HepG2 (cell line): Measurements from ENCODE around the gene LPAR1. TPM values are rescaled to one million over a fixed set of nuclear protein-coding genes. Genes with fewer than 3 reads are reported as not detected.

Source experiments
- ATAC-seq: fragments of 200-7000 bp; cut with Tn5 transposase; 3 replicates; pipeline ENCODE4 v1.9.1; 2020; ENCODE audit warnings: mild to moderate bottlenecking, moderate library complexity
- BruUV-seq: library from RNA; stranded (reverse); fragments of 400-500 nt; replicated peaks from 2 replicates; lab custom pipeline; 2021; lab: Mats Ljungman, UMichigan
- CTCF ChIA-PET: fragments of 300-600 bp; formaldehyde crosslinking; extraction: SDS; loops from one replicate; lab custom pipeline; 2021; ENCODE audit warnings: low total read pairs, inconsistent platforms, low intra/inter-chr PET ratio; lab: Yijun Ruan, JAX
- POLR2A ChIA-PET: fragments of 350-600 bp; sonication (Branson Sonifier 250); formaldehyde crosslinking; loops from one replicate; lab custom pipeline; 2020; ENCODE audit warnings: antibody characterized with exemption, inconsistent platforms; lab: Yijun Ruan, JAX
- DNase-seq: peaks from one replicate; pipeline ENCODE4 v3.0.0-alpha.2; 2015; ENCODE audit warnings: low spot score
- FAIRE-seq: peaks from 3 replicates; lab custom pipeline; 2011; peaks lifted over from hg19 to GRCh38; lab: Jason Lieb, UNC
- H2AFZ ChIP-seq: one replicate; pipeline ENCODE4 v1.6.1; 2011; ENCODE audit warnings: low read length, inconsistent platforms
- H3K27ac ChIP-seq: fragments of 300-600 bp; 3 replicates; pipeline ENCODE4 v1.8.0; 2011; ENCODE audit warnings: mixed run types, mild to moderate bottlenecking, mixed read lengths, low read length, inconsistent platforms; ENCODE audit not compliant: insufficient read depth; ENCODE audit errors: extremely low read length
- H3K27me3 ChIP-seq, 2 experiments: fragments of 200-600 bp in 1 of 2; 2 replicates in 1 of 2; 3 replicates in 1 of 2; pipeline versions ENCODE4 v1.6.0 to v1.8.0; 2011; ENCODE audit warnings: low read length in 2 of 2, mild to moderate bottlenecking in 2 of 2, moderate library complexity in 2 of 2, inconsistent platforms in 1 of 2; ENCODE audit not compliant: insufficient read depth in 2 of 2, control insufficient read depth in 1 of 2
- H3K36me3 ChIP-seq, 2 experiments: fragments of 200-600 bp in 1 of 2; replicated peaks in 1 of 2; 2 replicates in 1 of 2; 3 replicates in 1 of 2; pipeline versions ENCODE4 v1.5.1 to v1.8.0; 2011; ENCODE audit warnings: low read length in 2 of 2, inconsistent platforms in 1 of 2; ENCODE audit not compliant: insufficient read depth in 2 of 2, control insufficient read depth in 1 of 2
- H3K4me1 ChIP-seq: 2 replicates; pipeline ENCODE4 v1.5.1; 2012; ENCODE audit warnings: low read length, inconsistent platforms; ENCODE audit not compliant: insufficient read depth
- H3K4me2 ChIP-seq: 2 replicates; pipeline ENCODE4 v1.6.0; 2011; ENCODE audit warnings: low read depth, low read length, inconsistent platforms
- H3K4me3 ChIP-seq, 3 experiments: fragments of 200-600 bp in 1 of 3; sonication (generic), shearing (Covaris generic) in 1 of 3; replicated peaks in 1 of 3; 2 replicates each; pipeline ENCODE4 v1.5.1; 2011 to 2016; ENCODE audit warnings: low read length in 3 of 3, inconsistent platforms in 2 of 3, low read depth in 2 of 3, mild to moderate bottlenecking in 2 of 3, control low read depth in 1 of 3, mixed read lengths in 1 of 3; ENCODE audit not compliant: insufficient read depth in 1 of 3
- H3K79me2 ChIP-seq: one replicate; pipeline ENCODE4 v1.6.1; 2011; ENCODE audit warnings: low read length, inconsistent platforms; ENCODE audit not compliant: insufficient read depth
- H3K9ac ChIP-seq: 2 replicates; pipeline ENCODE4 v1.6.0; 2011; ENCODE audit warnings: mild to moderate bottlenecking, low read depth, low read length, inconsistent platforms; ENCODE audit not compliant: insufficient read depth
- H3K9me3 ChIP-seq: 2 replicates; pipeline ENCODE4 v1.5.1; 2012; ENCODE audit warnings: mild to moderate bottlenecking, low read length
- H4K20me1 ChIP-seq: 2 replicates; pipeline ENCODE4 v1.6.0; 2011; ENCODE audit warnings: inconsistent platforms, mild to moderate bottlenecking, low read length, moderate library complexity; ENCODE audit not compliant: insufficient read depth
- GLMP ChIP-seq: sonication (generic); formaldehyde crosslinking; IDR thresholded peaks from 2 replicates; pipeline ENCODE4 v1.9.0; 2021; ENCODE audit warnings: missing genetic modification reagents, mild to moderate bottlenecking, borderline replicate concordance
- MTA1 ChIP-seq: sonication (generic); formaldehyde crosslinking; IDR thresholded peaks from 2 replicates; pipeline ENCODE4 v1.4.0; 2020; ENCODE audit warnings: missing genetic modification reagents, mild to moderate bottlenecking, borderline replicate concordance
- NCOA1 ChIP-seq: sonication (generic); formaldehyde crosslinking; IDR thresholded peaks from 2 replicates; pipeline ENCODE4 v1.9.0; 2021; ENCODE audit warnings: missing genetic modification reagents
- PHF5A ChIP-seq: IDR thresholded peaks from one replicate; pipeline ENCODE4 v1.6.1; 2018; ENCODE audit warnings: low read depth, missing genetic modification reagents; ENCODE audit not compliant: unreplicated experiment
- RFXANK ChIP-seq: IDR thresholded peaks from 2 replicates; pipeline ENCODE4 v1.6.1; 2016
- TEAD3 ChIP-seq: optimal IDR thresholded peaks from 2 replicates; pipeline ENCODE3; 2016; ENCODE audit warnings: borderline replicate concordance
- ZKSCAN8 ChIP-seq: IDR thresholded peaks from 2 replicates; pipeline ENCODE4 v1.6.1; 2016; ENCODE audit warnings: borderline replicate concordance, missing genetic modification reagents, missing compliant biosample characterization
- ZNF275 ChIP-seq: sonication (generic); formaldehyde crosslinking; IDR thresholded peaks from 2 replicates; pipeline ENCODE4 v1.8.0; 2022; ENCODE audit warnings: missing genetic modification reagents, mild to moderate bottlenecking, inconsistent platforms, borderline replicate concordance
- ZNF615 ChIP-seq: sonication (generic); formaldehyde crosslinking; IDR thresholded peaks from 2 replicates; pipeline ENCODE4 v1.5.0; 2020; ENCODE audit warnings: mild to moderate bottlenecking, missing genetic modification reagents, borderline replicate concordance
- ZNF766 ChIP-seq: sonication (generic); formaldehyde crosslinking; IDR thresholded peaks from 2 replicates; pipeline ENCODE4 v1.5.0; 2020; ENCODE audit warnings: missing genetic modification reagents, borderline replicate concordance
- WGBS: methylation state at CpG from one replicate; pipeline ENCODE4 v1.1.6; 2017; ENCODE audit warnings: low lambda C conversion rate; 5-methylcytosine and 5-hydroxymethylcytosine counted together
- in situ Hi-C: cut with HindIII; loops from 2 replicates; pipeline ENCODE4 v1.10.0; 2017; ENCODE audit warnings: low pct_unique_long_range_greater_than_20kb; ENCODE audit not compliant: extremely low pct_ligation_motif_present
- intact Hi-C: fragments of 100-400 bp; cut with micrococcal nuclease; formaldehyde crosslinking; loops from one replicate; pipeline ENCODE4 v1.10.0; 2022; ENCODE audit not compliant: unreplicated experiment
- polyA plus RNA-seq, 8 experiments: library from polyadenylated mRNA; depleted of rRNA in 3 of 8; stranded (reverse) in 7 of 8; unstranded in 1 of 8; fragments of >200 nt; fragmentation: Illumina TruSeq in 4 of 8; extraction: Trizol in 4 of 8; gene quantifications; 2 replicates each; pipeline versions ENCODE4 v1.2.1 to v1.2.3, GENCODE V29; 2011 to 2016; ENCODE audit warnings: low read depth in 4 of 8, missing spikeins in 1 of 8, mixed read lengths in 1 of 8; ENCODE audit not compliant: insufficient read depth in 1 of 8
- total RNA-seq, 5 experiments: library from RNA; depleted of rRNA; stranded (reverse); fragments of >200 nt; fragmentation: Illumina TruSeq; extraction: Trizol; gene quantifications; 2 replicates each; pipeline ENCODE4 v1.2.3, GENCODE V29; 2016; ENCODE audit warnings: low read depth in 1 of 5

LPAR1 gene
- total and polyA plus RNA-seq, 2 of the 13 experiments (the other 11 are each of a cell fraction or from before 2014, with no cell fraction given), result not detected

GRCh38 chr9:110921705-110922104 is 116.6 kb downstream of the LPAR1 start (continued):
- TF ChIP-seq NCOA1 (CRISPR knock-in tag), result no peak
- TF ChIP-seq, all 625 proteins: peak for 0

- intact Hi-C loops, result no loop called here
- no peaks in the 10 kb centered on the region for H3K27me3 ChIP-seq
- 6% methylated on average over 3 of the region's 3 CpGs for WGBS
- H3K4me2 ChIP-seq, result no peak overlapping the region
- ATAC-seq (no peak), DNase-seq (no peak), FAIRE-seq (no peak)
- no peaks in the 10 kb centered on the region for H4K20me1 ChIP-seq
- H3K4me1 ChIP-seq, result no peaks in the 10 kb centered on the region
- in situ Hi-C loops, result no loop called here
- no peaks in the 10 kb centered on the region for H3K9me3 ChIP-seq
- H3K9ac ChIP-seq, result no peak overlapping the region
- no peak for TF ChIP-seq ZNF766 (CRISPR knock-in tag)
- no peak for TF ChIP-seq RFXANK
- no peak for TF ChIP-seq TEAD3 (CRISPR knock-in tag)
- no peak for TF ChIP-seq MTA1 (CRISPR knock-in tag)
- TF ChIP-seq GLMP (CRISPR knock-in tag), result no peak
- no peak for TF ChIP-seq ZNF275 (CRISPR knock-in tag)
- no peak for TF ChIP-seq PHF5A (CRISPR knock-in tag)
- TF ChIP-seq ZNF615 (CRISPR knock-in tag), result no peak
- TF ChIP-seq ZKSCAN8, result no peak
- ChIA-PET POLR2A (no interaction called here), CTCF (no interaction called here)
- no peaks in the 10 kb centered on the region for H3K79me2 ChIP-seq
- no peak overlapping the region for H3K4me3 ChIP-seq
- H3K27ac ChIP-seq, result no peak overlapping the region
- H2AFZ ChIP-seq, result no peak overlapping the region
- no TSS peak for BruUV-seq
- no peaks in the 10 kb centered on the region for H3K36me3 ChIP-seq
Observed at GRCh38 chr9:110919609-110920008, 118.7 kb downstream of the LPAR1 start.
